Measurements from ENCODE around the gene DGKG. TPM values are rescaled to one million over a fixed set of nuclear protein-coding genes. Genes with fewer than 3 reads are reported as not detected.

Gene DGKG
- polyA plus RNA-seq, 3 donors, result 4.2 to 9.2 (median 4.3) TPM

DNA sequence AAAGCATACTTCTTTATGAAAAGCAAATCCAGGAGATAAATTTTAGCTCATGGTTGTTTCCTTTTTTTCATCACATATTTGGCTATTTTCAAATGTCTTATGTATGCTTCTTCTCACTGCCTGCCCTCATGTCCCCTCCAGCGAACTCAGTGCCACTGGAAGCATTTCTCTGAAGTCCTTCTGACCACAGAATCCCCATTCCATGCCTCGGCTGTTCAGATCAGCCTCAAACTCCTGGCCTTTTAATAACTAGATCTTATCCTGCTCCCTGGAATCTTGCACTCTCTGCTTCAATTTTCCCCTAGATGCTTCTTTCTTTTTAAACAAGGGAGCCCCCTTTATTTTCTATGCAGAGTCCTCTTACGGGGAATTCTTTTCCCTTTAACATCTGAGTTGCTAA, 263.3 kb downstream of the DGKG start:
- no peak overlapping the region for H3K27ac ChIP-seq (ENCODE audit: low read depth in 1 of 2, low read length in 2 of 2)
- H3K4me1 Mint-ChIP-seq, result peaks cover 43% of the 10 kb centered on the region
- intact Hi-C loops (cut with micrococcal nuclease), result no loop called here
- DNase-seq, result no peak
- TF ChIP-seq, protein P1, sequence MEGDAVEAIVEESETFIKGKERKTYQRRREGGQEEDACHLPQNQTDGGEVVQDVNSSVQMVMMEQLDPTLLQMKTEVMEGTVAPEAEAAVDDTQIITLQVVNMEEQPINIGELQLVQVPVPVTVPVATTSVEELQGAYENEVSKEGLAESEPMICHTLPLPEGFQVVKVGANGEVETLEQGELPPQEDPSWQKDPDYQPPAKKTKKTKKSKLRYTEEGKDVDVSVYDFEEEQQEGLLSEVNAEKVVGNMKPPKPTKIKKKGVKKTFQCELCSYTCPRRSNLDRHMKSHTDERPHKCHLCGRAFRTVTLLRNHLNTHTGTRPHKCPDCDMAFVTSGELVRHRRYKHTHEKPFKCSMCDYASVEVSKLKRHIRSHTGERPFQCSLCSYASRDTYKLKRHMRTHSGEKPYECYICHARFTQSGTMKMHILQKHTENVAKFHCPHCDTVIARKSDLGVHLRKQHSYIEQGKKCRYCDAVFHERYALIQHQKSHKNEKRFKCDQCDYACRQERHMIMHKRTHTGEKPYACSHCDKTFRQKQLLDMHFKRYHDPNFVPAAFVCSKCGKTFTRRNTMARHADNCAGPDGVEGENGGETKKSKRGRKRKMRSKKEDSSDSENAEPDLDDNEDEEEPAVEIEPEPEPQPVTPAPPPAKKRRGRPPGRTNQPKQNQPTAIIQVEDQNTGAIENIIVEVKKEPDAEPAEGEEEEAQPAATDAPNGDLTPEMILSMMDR (IDR thresholded peaks at IDR 0.05), result no peak
- H2AFZ ChIP-seq (ENCODE audit: insufficient read depth, low read depth, low read length, poor library complexity, severe bottlenecking), result no peak overlapping the region
- no peaks in the 10 kb centered on the region for H3K36me3 ChIP-seq (replicated peaks in 1 of 2; ENCODE audit: control insufficient read depth in 1 of 2, insufficient read depth in 2 of 2, low read length in 2 of 2)
- no peaks in the 10 kb centered on the region for H4K20me1 ChIP-seq (ENCODE audit: insufficient read depth, low read length)
- no peak overlapping the region for H3K27ac Mint-ChIP-seq
- H3K4me1 ChIP-seq (ENCODE audit: control insufficient read depth in 1 of 2, insufficient read depth in 2 of 2, low read length in 2 of 2), result peaks cover 44 to 45% of the 10 kb centered on the region in 2 donors
- H3K4me3 Mint-ChIP-seq, result peak overlapping the region in 1 of 2 donors; percentile 91
- H3K27me3 ChIP-seq (ENCODE audit: control insufficient read depth in 2 of 2, insufficient read depth in 2 of 2, low read length in 2 of 2), result peaks cover 10 to 29% of the 10 kb centered on the region in 2 donors
- WGBS (ENCODE audit: insufficient coverage), result 77% methylated on average over 2 of the region's 3 CpGs
- H3K9ac ChIP-seq (ENCODE audit: insufficient read depth, low read length, poor library complexity, severe bottlenecking), result no peak overlapping the region
- H3K4me3 ChIP-seq (replicated peaks in 1 of 3; ENCODE audit: low read depth in 2 of 3, low read length in 3 of 3), result no peak overlapping the region
- H3K36me3 Mint-ChIP-seq, result peaks cover 0 to 1% of the 10 kb centered on the region in 2 donors
- H3K9me3 Mint-ChIP-seq, result peaks cover 0 to 3% (median 0%) of the 10 kb centered on the region in 7 donors
- no peak overlapping the region for H3K4me2 ChIP-seq (replicated peaks; ENCODE audit: extremely low read depth, low read length, poor library complexity, severe bottlenecking)
- no peaks in the 10 kb centered on the region for H3K9me3 ChIP-seq (replicated peaks in 1 of 2; ENCODE audit: control insufficient read depth in 1 of 2, insufficient read depth in 1 of 2, low read length in 2 of 2)
- no peaks in the 10 kb centered on the region for H3K79me2 ChIP-seq (ENCODE audit: insufficient read depth, low read length)
- peaks cover 25 to 41% (median 33%) of the 10 kb centered on the region in 3 donors for H3K27me3 Mint-ChIP-seq (ENCODE audit: low read depth in 3 of 3)

DNA sequence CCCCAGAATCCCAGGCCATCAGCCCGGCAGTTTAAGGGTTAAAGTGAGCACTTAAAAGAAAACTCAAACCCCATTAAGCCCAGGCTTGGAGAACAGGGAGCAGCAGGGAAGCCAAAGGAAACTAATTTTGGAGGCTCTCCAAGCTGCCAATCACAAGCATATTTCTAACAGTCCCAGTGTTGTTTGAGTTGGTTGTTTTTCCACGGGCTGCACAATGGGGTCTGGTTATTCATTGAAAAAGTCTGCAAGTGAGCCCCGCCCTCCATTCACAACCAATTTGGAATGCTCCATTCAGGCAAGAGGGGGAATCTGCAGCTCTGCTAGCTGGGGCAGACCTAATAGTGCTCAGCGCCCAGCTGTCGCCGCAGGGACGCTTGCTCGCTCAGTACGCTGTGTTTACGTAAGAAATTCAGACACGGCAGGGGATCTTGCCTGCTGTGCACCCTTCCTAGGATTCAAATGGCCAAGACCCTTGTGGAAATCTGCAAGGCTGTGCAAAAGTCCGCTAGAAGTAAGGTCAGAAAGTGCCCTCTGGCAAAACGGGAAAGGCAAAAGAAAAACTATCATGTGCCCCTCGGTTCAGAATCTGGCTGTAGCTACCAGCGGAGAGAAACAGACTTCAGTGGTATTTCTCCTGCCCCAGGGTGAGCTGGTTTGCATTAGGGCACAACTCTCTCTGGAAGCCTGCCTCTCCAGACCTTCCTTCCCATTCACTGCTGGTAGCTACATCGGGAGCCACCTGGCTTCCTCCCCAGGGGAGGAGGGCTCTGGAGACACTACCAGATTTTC, 264.2 kb downstream of the DGKG start:
- Mint-ChIP-seq H3K27me3 (ENCODE audit: low read depth in 3 of 3) (peaks cover 25 to 34% (median 27%) of the 10 kb centered on the region in 3 donors), H3K36me3 (peaks cover 0 to 1% of the 10 kb centered on the region in 2 donors), H3K4me1 (peaks cover 52% of the 10 kb centered on the region), H3K27ac (peak overlapping the region in 2 of 7 donors; percentile 27 to 63), H3K4me3 (peak overlapping the region; percentile 65 to 91), H3K9me3 (peaks cover 0 to 3% (median 0%) of the 10 kb centered on the region in 7 donors)
- Histone ChIP-seq H3K36me3 (replicated peaks in 1 of 2; ENCODE audit: control insufficient read depth in 1 of 2, insufficient read depth in 2 of 2, low read length in 2 of 2) (no peaks in the 10 kb centered on the region), H3K9me3 (replicated peaks in 1 of 2; ENCODE audit: control insufficient read depth in 1 of 2, insufficient read depth in 1 of 2, low read length in 2 of 2) (no peaks in the 10 kb centered on the region), H3K79me2 (ENCODE audit: insufficient read depth, low read length) (no peaks in the 10 kb centered on the region), H3K4me3 (replicated peaks in 1 of 3; ENCODE audit: low read depth in 2 of 3, low read length in 3 of 3) (peak overlapping the region in 1 of 3 experiments; percentile 43), H3K4me2 (replicated peaks; ENCODE audit: extremely low read depth, low read length, poor library complexity, severe bottlenecking) (peak overlapping the region; percentile 51), H2AFZ (ENCODE audit: insufficient read depth, low read depth, low read length, poor library complexity, severe bottlenecking) (no peak overlapping the region), H3K27ac (ENCODE audit: low read depth in 1 of 2, low read length in 2 of 2) (no peak overlapping the region), H3K9ac (ENCODE audit: insufficient read depth, low read length, poor library complexity, severe bottlenecking) (no peak overlapping the region), H3K4me1 (ENCODE audit: control insufficient read depth in 1 of 2, insufficient read depth in 2 of 2, low read length in 2 of 2) (peaks cover 53 to 54% of the 10 kb centered on the region in 2 donors), H4K20me1 (ENCODE audit: insufficient read depth, low read length) (no peaks in the 10 kb centered on the region), H3K27me3 (ENCODE audit: control insufficient read depth in 2 of 2, insufficient read depth in 2 of 2, low read length in 2 of 2) (peaks cover 10 to 27% of the 10 kb centered on the region in 2 donors)
- no peak for DNase-seq
- TF ChIP-seq, protein P1 (IDR thresholded peaks at IDR 0.05), result no peak
- intact Hi-C loops (cut with micrococcal nuclease), result no loop called here
- WGBS (ENCODE audit: insufficient coverage), result 0% methylated on average over 13 of the region's 16 CpGs
